Keratinocyte (primary cell): ENCODE data around the gene ZFYVE28.

Experiments
- EZH2 ChIP-seq: IDR thresholded peaks from one replicate; pipeline ENCODE4 v1.6.1; 2012; ENCODE audit warnings: inconsistent platforms, mild to moderate bottlenecking, low read length, moderate library complexity
- TF ChIP-seq, protein P1 (sequence below), 3 experiments: IDR thresholded peaks in 1 of 3; conservative IDR thresholded peaks in 1 of 3; optimal IDR thresholded peaks in 1 of 3; 2 replicates in 2 of 3; 3 replicates in 1 of 3; pipeline versions ENCODE3 to v1.5.1; 2011; ENCODE audit warnings: low read length in 3 of 3, mild to moderate bottlenecking in 3 of 3, moderate library complexity in 2 of 3, control low read depth in 1 of 3, inconsistent platforms in 1 of 3; ENCODE audit not compliant: insufficient read depth in 2 of 3; ENCODE audit errors: extremely low read depth in 1 of 3

DNA sequence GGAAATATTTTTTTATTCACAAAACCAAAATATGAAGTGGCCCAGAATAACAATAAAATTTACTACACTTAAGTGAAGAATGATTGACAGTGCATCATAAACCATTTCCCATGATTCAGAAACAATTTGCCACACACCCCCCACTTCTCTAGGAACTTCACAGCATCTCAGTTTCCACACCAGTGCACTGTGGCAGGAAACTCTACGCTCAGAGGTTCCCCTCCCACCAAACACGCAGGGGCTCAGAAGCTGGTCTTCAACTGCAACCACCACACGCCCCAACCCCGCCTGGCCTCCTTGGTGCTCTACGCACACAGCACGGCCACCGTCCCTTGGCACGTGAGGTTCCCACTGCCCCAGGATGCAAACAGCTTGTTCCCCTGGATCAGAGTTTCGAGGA lies 63.7 kb downstream of the ZFYVE28 start:
- TF ChIP-seq, protein P1, sequence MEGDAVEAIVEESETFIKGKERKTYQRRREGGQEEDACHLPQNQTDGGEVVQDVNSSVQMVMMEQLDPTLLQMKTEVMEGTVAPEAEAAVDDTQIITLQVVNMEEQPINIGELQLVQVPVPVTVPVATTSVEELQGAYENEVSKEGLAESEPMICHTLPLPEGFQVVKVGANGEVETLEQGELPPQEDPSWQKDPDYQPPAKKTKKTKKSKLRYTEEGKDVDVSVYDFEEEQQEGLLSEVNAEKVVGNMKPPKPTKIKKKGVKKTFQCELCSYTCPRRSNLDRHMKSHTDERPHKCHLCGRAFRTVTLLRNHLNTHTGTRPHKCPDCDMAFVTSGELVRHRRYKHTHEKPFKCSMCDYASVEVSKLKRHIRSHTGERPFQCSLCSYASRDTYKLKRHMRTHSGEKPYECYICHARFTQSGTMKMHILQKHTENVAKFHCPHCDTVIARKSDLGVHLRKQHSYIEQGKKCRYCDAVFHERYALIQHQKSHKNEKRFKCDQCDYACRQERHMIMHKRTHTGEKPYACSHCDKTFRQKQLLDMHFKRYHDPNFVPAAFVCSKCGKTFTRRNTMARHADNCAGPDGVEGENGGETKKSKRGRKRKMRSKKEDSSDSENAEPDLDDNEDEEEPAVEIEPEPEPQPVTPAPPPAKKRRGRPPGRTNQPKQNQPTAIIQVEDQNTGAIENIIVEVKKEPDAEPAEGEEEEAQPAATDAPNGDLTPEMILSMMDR (optimal IDR thresholded peaks at IDR 0.05 in 1 of 3, IDR thresholded peaks at IDR 0.05 in 1 of 3, conservative IDR thresholded peaks at IDR 0.05 in 1 of 3; ENCODE audit: extremely low read depth in 1 of 3, insufficient read depth in 2 of 3, low read length in 3 of 3): no peak
- no peak for TF ChIP-seq EZH2
